Measurements from ENCODE around the gene RAB20. TPM values are rescaled to one million over a fixed set of nuclear protein-coding genes. Genes with fewer than 3 reads are reported as not detected.

Gene RAB20
- total RNA-seq, 1 experiment from 2014 or later = 12.3 TPM

GRCh38 chr13:110610955-110611595 is 49.6 kb upstream of the RAB20 start:
- Histone ChIP-seq H2BK20ac (ENCODE audit: low read depth, low read length, poor library complexity, severe bottlenecking) (no peak overlapping the region), H3K27ac (ENCODE audit: insufficient read length, low read depth, low read length) (no peak overlapping the region), H4K20me1 (ENCODE audit: control insufficient read depth, insufficient read depth, insufficient read length) (no peaks in the 10 kb centered on the region), H4K91ac (ENCODE audit: insufficient read length, low read depth, low read length) (no peak overlapping the region), H2BK5ac (ENCODE audit: insufficient read length, low read length) (no peak overlapping the region), H3T11ph (ENCODE audit: low read length) (no peak overlapping the region), H3K27me3 (ENCODE audit: insufficient read depth, low read length) (no peaks in the 10 kb centered on the region), H3K9ac (ENCODE audit: extremely low read depth, insufficient read length, low read length) (no peak overlapping the region), H2BK12ac (ENCODE audit: insufficient read length, low read depth, low read length) (no peak overlapping the region), H3K9me3 (ENCODE audit: control insufficient read depth, low read depth, low read length) (no peaks in the 10 kb centered on the region), H2BK15ac (ENCODE audit: low read depth, low read length) (no peak overlapping the region), H3K14ac (ENCODE audit: insufficient read depth, low read length) (no peak overlapping the region), H3K18ac (ENCODE audit: insufficient read length, low read depth, low read length) (no peak overlapping the region), H2AFZ (ENCODE audit: low read length) (no peak overlapping the region), H3K4ac (ENCODE audit: low read depth, low read length) (no peak overlapping the region), H3K23me2 (ENCODE audit: insufficient read length, low read depth, low read length, poor library complexity, severe bottlenecking) (peaks cover 2% of the 10 kb centered on the region), H2AK5ac (ENCODE audit: insufficient read length, low read length) (no peak overlapping the region), H3K4me2 (ENCODE audit: insufficient read depth, insufficient read length, low read length) (no peak overlapping the region), H3K4me1 (ENCODE audit: insufficient read depth, low read length) (no peaks in the 10 kb centered on the region), H3K23ac (ENCODE audit: insufficient read length, low read depth, low read length) (no peak overlapping the region), H4K5ac (ENCODE audit: insufficient read length, low read depth, low read length) (no peak overlapping the region), H3K79me1 (ENCODE audit: insufficient read depth, low read depth, low read length, poor library complexity, severe bottlenecking) (no peaks in the 10 kb centered on the region), H4K8ac (replicated peaks; ENCODE audit: insufficient read length, low read depth, low read length) (no peak overlapping the region), H2BK120ac (ENCODE audit: low read depth, low read length, poor library complexity, severe bottlenecking) (no peak overlapping the region), H3K79me2 (ENCODE audit: insufficient read depth, low read length) (no peaks in the 10 kb centered on the region), H3K56ac (ENCODE audit: insufficient read length, low read depth, low read length) (no peak overlapping the region)
- Mint-ChIP-seq H3K27ac (no peak overlapping the region), H3K4me3 (no peak overlapping the region), H3K4me1 (peaks cover 15 to 19% of the 10 kb centered on the region in 2 experiments), H3K9me3 (peaks cover 15 to 23% of the 10 kb centered on the region in 2 experiments; a peak in 4 of 5 replicates), H3K36me3 (ENCODE audit: insufficient read depth in 1 of 3, low read depth in 3 of 3) (peaks cover 2 to 8% (median 5%) of the 10 kb centered on the region in 3 experiments; a peak in 4 of 7 replicates), H3K27me3 (ENCODE audit: low read depth) (peaks cover 41% of the 10 kb centered on the region)
- no peak for TF ChIP-seq CTCF (conservative IDR thresholded peaks at IDR 0.05)
- DNase-seq = no peak
- WGBS (ENCODE audit: extremely low coverage, insufficient read length, low lambda C conversion rate) = no CpG with 5 or more reads among the region's 12 CpGs
